ENCODE results near the gene MTFR2. TPM values are rescaled to one million over a fixed set of nuclear protein-coding genes. Genes with fewer than 3 reads are reported as not detected.
"Not testable (repeated sequence)": the region's sequence is repeated elsewhere in the genome, so short reads cannot be mapped to it uniquely, and the experiment has no call there.

Gene MTFR2
- total RNA-seq, 1 experiment from 2014 or later, result 5.2 TPM

DNA sequence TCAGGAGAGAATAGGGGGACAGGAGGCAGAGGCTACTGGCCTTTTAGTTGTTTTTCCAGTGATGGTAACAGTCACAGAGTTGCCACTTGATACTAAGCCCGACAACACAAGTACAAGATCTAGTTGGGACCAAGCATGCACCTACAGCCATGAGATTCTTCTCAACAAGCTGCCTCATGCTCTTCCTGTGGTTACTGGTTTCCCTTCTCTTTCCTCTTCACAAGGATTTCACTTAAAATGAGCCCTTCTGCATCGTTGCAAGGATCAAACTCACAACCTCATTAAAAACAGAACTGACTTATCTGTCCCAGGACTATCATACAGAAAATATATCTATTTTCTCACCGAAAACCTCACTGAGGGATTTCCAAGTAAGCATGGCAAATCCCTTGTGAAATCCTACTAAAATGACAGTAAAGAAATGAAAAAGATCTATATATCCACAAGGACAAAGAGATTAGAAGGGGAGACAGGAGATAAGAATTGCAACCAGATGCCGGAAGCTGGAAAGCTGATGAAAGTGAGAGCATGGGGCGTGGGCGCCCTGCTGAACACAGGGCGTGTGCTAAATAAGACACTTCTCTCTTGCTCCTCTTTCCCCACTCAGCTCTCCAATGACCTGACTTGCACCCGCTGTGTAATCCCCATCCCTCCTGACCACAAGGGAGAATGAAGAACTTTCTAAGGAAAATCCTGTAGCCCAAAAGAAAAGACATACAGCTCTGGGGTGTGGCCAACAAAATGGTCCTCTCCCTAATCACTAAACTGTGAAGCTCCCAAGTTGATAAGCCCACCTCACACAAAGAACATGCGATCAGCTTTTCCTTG is 13.4 kb downstream of the MTFR2 start:
- DNase-seq (ENCODE audit: low spot score), result no peak

DNA sequence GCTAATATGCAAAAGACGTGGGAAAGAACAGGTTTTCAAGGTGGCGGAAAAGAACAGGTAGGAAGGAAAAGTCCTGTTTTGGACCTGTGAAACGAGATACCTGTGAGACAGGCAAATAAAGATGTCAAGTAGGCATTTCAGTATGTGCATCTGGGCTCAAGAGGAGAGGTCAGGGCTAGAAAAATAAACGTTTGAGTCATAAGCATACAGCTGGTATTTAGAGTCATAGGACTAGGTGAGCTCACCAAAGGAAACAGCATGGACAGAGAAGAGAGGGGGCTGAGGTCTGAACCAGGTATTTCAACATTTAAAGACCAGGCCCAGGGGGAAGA is 14.9 kb downstream of the MTFR2 start:
- no peak for DNase-seq (ENCODE audit: low spot score)

DNA sequence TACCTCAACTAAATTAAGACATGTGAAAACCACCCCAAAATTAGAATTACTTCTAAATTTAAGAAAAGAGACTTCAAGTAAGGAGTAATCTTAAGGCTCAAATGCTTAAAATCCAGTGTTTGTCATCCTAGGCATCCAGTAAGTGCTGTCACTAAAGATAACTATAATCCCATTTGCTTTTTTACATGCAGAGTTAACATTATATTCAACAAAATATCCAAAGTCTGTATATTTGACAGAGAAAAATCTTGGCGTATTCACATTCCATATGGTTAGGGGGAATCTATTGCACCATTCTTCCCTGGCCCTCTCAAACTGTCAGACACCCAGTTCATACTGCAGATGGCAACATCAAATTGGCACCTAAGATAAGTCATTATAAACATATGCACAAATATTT is 17.4 kb downstream of the MTFR2 start:
- DNase-seq (ENCODE audit: low spot score), result no peak

DNA sequence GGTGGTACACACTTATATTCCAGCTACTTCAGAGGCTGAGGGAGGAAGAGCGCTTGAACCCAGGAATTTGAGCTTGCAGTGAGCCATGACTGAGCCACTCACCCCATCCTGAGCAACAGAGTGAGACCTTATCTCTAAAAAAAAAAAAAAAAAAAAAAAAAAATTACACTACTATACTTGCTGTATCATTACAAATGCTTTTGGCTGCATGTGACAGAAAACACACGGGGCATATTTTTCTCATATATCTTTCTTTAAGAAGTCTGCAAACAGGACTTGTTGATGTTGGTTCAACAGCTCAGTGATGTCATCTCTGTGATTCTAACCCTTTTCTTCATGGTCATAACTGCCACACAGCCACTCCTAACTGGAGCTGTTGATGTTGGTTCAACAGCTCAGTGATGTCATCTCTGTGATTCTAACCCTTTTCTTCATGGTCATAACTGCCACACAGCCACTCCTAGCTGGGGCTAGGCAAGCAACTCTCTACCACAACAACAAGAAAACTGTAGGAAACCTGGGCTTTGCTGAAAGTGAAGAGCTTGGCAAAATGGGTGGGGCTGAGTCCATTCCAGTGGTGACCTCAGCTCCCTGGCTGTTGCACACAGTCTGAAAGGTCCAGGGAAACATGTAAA is 19.8 kb downstream of the MTFR2 start:
- no peak for DNase-seq (ENCODE audit: low spot score)

DNA sequence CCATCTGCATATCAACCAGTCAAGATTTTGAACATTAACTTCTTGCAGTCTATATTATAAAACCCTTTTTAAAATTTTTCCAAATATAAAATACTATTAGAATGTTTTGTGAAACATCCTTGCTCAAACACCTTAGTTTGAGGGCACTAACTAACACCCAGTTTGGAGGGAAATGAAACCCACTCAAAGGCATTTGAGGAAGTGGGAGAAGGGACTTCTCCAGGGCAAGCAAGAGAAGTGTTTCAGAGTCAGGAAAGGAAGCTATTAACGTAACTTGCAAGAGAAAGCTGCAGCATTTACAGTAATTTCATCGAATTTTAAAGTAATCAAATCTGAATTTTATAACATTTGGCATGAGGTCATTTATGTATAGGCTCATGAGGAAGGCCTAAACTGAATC is 21.3 kb downstream of the MTFR2 start:
- no peak for DNase-seq (ENCODE audit: low spot score)

DNA sequence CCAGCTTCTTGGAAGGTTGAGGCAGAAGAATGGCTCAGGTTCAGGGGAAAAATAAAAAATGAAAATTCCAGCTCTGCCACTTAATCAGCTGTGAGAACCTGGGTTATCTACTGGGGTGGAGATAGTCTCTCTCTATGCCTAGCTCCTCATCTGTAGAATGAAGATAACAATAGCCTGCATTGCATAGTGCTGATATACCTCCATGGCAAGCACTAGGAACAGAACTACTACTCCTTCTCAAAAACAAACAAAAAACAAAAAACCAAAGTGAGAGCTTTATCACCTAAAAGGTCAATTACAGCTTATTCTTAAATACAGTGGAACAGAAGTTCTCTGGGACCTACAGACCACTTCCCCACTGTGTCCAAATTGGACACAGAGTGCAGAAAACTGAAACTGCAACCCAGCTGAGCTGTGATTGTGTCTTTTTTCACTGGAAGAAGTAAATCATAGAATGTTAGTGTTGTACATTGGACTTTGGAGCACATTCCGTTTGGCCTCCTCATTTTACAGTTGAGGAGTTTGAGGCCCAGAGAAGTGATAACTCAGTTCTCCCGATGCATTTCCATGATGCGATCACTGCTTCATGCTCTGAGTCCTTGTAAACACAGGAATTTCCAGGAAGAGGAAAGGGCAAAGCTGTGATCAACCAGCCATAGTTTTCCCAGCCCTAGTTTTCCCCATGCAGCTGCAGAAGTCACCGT is 23.3 kb downstream of the MTFR2 start:
- no peak for DNase-seq (ENCODE audit: low spot score)

DNA sequence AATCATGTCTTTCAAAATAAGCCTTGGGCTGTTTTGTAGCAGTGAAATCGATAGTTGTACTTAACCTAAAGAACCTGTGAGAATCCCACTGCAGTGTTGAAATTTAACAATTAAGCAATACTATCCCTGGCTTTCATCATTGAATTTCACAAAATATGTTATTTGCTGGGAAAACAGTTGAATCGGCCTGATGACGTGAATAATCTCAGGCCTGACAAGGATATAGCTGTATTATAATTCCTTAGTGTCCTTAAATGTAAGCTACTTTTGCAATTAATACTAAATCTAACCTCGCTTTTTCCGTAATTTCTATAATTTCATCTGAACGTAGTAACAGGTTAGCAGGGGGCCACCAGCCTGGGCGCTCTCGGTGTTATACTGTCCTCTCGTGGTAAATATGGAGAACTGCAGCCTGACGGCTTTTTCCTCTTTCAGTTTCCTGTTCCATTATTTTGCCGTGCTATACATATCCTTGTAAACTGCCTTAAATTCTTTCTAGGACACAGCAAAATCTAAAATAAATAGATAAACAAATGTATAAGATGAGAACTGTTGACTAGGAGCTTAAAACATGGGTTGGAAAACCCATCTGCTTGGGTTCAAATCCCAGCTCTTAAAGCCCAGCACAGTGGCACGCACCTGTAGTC is 24.0 kb downstream of the MTFR2 start:
- DNase-seq (ENCODE audit: low spot score), result peak; percentile 66

DNA sequence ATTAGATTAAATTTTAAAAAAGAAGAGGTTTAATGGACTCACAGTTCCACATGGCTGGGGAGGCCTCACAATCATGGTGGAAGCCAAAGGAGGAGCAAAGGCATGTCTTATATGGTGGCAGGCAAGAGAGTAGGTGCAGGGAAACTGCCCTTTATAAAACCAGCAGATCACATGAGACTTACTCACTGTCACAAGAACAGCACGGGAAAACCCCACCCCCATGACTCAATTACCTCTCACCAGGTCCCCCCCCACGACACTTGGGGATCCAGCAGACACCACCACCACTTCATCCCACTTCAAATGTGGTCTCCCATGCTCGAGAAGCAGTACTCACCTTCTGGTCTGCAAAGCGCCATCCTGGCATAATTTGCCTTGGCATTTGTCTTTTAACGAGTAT is 24.6 kb downstream of the MTFR2 start:
- DNase-seq (ENCODE audit: low spot score), result no peak

DNA sequence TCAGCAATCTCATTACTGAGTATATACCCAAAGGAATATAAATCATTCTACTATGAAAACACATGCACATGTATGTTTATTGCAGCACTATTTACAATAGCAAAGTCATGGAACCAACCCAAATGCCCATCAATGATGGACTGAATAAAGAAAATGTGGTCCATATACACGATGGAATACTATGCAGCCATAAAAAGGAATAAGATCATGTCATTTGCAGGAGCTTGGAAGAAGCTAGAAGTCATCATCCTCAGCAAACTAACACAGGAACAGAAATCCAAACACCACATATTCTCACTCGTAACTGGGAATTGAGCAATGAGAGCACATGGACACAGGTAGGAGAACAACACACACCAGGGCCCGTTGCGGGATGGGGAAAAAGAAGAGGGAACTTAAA is 25.1 kb downstream of the MTFR2 start:
- DNase-seq (ENCODE audit: low spot score), result not testable (repeated sequence)

DNA sequence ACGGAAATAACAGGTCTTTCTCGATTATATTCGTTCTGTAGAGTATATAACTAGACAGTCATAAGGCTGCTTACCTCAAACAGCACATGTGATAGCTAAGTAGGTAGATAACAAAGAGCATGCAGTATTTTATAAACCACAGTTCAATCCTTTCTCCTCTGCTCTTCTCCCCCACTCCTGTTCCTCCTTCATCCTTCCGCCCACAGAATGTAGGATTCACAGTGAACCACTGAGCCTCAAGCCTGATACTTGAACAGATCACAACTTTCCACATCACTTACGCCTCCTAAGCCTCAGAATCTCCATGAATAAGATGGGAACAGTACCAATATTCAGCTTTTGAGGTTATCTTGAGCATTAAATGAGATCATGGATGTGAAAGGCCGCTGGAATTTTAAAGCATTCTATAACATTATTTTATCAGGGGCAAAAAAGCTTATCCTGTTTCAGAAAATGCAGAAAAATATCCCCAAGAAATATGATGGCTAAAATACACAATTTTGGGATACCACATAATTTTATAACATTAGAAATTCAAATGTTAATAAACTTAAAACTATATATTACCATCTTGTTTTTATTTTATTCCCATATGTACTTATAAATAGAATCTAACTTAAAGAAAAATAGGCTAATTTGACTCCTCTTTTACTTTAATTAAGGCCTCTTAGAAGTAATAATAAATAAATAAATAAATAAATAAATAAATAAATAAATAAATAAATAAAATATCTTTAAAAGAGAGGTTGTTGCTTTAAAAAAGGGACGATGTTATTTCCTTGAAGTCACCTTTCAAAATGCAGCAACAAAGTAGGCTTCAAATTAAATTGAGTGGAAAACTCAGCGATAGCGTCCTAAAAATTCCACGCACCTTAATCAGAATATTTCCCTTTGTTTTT is 33.4 kb downstream of the MTFR2 start:
- DNase-seq (ENCODE audit: low spot score), result no peak

DNA sequence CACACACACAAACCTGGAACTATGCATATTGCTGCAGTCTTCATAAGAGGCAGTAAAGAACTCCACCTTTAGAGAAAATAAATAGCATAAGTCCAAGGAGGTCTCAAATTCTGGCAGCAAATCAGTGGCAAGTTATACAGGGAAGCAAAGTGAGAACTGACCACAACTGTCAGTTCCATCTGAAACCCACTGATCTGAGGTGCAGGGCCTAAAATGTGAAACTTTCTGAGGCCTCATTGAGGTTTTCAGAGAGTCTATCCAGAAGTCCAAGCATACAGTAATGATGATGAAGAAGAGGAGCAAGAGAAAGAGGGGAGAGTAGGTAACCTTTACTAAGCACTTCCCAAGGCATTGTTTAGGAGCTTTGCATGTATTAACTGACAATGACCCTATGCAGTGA is 36.3 kb downstream of the MTFR2 start:
- DNase-seq (ENCODE audit: low spot score), result no peak

DNA sequence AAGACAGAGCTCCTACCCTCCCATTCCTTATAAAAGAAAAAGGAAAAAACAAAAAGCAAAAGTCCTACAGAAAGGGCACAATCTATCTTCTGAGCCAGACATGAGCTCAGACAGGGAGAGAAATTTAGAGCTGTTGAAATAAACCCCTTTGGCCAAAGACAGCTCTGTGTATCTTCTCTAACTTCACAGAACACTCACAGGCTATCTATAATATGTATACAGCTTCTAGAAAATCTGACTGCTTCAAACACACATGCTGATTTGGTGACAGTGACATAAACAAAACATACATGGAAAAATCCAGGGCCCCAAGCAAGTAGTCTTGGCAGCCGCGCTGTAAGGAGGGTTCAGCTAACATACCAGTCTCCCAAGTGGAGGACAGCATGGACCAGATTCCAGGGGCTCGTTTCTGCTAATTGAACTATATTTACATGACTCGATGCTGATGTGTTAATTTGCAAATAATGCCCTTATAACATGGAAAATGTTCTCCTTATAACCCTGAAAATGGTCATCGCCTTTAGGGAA is 37.0 kb downstream of the MTFR2 start:
- DNase-seq (ENCODE audit: low spot score), result no peak

DNA sequence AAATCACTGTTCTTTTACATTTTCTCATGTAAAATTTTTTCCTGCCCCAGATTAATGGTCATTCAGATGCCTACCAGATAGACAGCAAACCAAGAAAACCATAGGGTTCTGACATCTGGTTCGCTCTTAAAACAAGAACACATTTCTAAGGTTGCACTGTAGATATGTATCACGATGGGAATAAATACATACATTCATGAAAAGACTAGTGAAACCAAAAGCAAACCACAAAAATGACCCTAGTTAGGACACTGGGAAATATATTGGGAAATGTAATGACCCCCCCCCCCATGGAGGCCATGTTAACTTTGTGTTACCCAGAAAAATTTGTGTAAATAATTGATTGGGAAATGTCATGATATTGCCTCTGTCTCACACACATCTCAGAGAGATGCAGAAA is 37.5 kb downstream of the MTFR2 start:
- DNase-seq (ENCODE audit: low spot score), result no peak

DNA sequence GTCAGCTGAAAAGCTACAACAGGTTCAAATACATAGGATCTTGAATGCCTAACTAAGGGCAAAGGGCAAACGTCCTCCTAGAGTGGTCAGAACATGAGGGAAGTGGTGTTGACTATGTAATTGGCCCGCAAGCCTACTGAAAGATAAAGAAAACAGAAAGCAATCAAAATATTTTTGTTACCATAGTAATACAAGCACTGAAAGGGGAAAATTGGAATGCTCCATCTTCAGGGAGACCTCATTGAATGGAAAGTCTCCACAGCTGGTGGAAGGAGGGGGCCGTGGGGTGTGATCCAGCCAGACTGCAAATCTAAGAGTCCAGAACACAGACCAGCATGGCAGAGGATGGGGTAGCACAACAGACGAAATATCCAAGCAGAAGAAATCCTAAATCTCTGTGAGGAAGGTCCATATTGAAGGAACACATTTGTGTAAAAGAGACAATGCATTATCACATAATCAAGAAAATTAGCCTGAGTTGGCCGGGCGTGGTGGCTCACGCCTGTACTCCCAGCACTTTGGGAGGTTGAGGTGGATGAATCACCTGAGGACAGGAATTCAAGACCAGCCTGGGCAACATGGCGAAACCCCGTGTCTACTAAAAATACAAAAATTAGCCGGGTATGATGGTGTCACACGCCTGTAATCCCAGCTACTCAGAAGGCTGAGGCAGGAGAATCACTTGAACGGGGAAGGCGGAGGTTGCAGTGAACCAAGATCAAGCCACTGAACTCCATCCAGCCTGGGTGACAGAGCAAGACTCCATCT is 39.5 kb downstream of the MTFR2 start:
- no peak for DNase-seq (ENCODE audit: low spot score)

DNA sequence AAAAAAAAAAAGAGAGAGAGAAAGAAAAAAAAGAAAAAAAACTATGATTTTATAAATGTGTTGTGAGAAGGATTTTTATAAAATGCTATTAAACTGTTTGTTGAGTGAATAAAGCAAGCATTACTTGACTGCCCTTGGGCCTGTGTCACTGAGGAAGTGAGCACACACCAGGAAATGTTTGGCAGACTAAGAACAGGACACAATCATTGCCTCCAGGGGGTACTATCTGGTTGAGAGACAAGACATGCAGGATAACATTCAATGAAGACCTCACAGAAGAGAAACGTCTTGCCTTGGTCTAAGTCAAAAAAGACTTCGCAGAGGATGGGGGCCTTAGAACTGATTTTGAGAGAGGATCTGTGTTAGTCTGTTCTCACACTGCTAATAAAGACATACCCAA is 40.6 kb downstream of the MTFR2 start:
- no peak for DNase-seq (ENCODE audit: low spot score)

DNA sequence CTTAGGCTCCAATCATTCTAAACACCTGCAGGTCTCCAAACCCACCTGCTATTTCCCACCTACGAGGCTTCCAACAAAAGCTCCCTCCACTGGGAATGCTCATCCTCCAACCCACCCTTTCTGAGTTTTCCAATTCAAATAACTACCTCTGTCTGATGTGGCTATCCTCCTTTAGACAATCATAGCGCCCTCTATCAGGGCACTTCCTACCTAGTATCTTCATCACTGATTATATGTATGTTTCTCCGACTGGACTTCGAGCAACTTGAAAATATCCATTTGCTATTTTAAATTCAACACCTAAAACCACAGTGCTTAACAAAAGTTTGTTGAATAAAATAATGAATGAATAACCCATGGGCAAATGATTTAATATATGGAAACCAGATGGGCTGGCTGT is 41.3 kb downstream of the MTFR2 start:
- DNase-seq (ENCODE audit: low spot score), result no peak

DNA sequence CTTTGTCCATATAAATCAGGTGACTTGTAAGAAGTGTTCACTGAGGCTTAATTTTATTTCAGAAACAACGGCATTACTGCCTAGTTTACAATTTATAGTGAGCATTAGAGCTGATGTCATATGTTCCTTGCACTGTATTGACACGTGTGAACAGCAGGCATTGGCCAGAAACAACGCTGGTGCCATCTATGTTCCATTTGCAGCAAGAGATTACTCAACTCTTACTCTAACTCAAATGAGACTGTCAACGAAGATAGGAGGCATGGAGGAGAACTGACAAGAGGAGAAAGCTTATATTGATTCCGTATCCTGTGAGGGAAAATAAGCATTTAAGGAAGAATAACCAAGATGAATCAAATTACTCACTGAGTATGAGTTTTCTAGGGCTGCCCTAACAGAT is 48.4 kb downstream of the MTFR2 start:
- DNase-seq (ENCODE audit: low spot score), result no peak

DNA sequence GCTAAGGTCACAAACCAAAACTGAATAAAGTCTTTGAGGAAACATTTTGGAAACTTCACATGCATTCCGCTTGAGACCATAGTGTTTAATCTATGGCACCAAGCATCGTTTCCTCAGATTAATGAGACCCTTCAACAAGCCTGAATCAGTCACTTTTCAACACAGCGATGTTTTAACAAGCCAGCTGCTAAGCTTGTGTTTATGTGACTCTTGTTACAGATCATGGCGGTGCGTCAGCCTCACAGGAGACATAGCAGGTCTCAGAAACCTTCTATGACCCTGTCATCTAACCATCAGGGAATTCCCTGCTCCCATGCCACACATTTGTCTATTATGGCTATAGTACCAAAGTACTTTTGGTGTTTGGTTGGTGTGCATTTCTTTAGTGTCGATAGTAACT is 57.2 kb downstream of the MTFR2 start:
- DNase-seq (ENCODE audit: low spot score), result no peak

DNA sequence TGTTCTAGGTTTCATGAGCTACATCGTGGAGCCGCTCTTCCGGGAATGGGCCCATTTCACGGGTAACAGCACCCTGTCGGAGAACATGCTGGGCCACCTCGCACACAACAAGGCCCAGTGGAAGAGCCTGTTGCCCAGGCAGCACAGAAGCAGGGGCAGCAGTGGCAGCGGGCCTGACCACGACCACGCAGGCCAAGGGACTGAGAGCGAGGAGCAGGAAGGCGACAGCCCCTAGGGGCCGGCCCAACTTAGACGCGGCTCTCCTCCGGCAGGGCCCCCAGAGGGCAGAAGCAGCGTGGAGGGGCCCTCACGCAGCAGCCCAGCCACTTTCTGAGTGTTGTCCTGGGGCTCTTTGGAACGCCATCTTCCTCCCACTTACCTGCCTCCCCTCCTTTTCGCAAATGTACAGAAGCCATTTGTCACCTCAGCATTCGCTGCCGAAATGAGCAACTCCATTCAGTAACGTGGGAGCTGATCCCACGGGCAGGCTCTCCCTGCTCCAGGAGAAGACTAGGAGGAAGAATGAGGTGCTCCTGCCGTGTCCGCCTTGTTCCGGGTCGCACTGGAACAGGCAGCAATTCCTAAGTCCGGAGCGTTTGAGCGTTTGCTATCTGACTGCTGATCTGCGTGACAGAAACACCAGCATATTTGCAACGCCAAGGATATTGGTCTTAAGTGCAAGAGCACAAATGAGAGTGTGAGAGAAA is 58.4 kb downstream of the MTFR2 start:
- no peak for DNase-seq (ENCODE audit: low spot score)

DNA sequence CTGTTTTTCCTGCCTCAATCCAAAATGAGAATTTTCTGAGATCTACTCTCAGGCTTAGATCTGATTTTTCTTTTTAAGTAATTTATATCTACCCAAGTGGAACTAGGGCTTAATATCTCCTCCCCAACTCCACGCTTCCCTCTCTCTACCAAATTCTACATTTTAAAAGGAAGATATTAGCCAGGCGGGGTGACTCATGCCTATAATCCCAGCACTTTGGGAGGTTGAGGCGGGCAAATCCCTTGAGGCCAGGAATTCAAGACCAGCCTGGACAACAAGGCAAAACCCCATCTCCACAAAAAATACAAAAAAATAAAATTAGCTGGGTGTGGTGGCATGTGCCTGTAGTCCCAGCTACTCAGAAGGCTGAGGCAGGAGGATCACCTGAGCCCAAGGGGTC is 61.0 kb downstream of the MTFR2 start:
- no peak for DNase-seq (ENCODE audit: low spot score)

Measured in HT-29 (cell line).